Measurements from ENCODE around the gene FNIP2.
"Not testable (repeated sequence)": the region's sequence is repeated elsewhere in the genome, so short reads cannot be mapped to it uniquely, and the experiment has no call there.

Gene FNIP2

DNA sequence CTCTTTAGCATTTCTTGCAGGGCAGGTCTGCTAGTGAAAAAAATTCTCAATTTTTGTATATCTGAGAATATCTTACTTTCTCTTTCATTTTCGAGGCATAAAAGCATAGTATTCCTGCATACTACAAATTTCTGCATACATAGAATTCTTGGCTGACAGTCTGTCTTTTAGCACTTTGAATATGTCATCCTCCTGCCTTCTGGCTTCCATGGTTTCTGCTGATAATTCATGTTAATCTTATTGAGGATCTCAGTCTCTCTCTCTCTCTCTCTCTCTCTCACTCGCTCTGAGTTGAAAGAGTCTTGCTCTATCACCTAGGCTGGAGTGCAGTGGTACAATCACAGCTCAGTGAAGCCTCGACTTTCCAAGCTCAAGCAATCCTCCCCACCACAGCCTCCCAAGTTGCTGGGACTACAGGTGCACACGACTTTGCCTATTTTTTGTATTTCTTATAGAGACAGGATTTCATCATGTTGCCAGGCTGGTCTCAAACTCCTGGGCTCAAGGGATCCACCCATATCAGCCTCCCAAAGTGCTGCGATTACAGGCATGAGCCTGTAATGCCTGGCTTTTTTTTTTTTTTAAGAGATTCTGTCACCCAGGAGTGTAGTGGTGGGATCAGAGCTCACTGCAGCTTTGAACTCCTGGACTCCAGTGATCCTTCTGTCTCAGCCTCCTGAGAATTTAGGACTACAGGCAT, 161.3 kb downstream of the FNIP2 start:
- DNase-seq: no peak

GRCh38 chr4:158930639-158930972, 161.8 kb downstream of the FNIP2 start:
- DNase-seq: no peak

DNA sequence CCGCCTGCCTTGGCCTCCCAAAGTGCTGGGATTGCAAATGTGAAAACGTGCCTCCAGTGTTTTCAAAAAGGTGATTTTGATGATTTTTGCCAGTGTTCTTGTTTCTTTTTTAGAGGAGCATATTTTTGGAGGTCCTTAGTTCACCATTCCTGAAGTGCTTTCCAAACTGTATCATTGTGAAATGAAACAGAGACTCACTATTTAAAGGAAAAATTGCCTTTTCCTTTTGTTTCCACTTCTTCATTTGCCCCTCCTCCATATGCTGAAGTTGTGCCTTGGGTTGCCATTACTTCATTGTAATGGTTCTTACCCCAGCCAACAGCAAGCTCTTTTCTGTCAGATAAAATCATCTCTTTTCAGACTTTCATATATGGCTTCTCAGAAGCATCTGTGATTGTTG, 164.4 kb downstream of the FNIP2 start:
- DNase-seq: no peak

DNA sequence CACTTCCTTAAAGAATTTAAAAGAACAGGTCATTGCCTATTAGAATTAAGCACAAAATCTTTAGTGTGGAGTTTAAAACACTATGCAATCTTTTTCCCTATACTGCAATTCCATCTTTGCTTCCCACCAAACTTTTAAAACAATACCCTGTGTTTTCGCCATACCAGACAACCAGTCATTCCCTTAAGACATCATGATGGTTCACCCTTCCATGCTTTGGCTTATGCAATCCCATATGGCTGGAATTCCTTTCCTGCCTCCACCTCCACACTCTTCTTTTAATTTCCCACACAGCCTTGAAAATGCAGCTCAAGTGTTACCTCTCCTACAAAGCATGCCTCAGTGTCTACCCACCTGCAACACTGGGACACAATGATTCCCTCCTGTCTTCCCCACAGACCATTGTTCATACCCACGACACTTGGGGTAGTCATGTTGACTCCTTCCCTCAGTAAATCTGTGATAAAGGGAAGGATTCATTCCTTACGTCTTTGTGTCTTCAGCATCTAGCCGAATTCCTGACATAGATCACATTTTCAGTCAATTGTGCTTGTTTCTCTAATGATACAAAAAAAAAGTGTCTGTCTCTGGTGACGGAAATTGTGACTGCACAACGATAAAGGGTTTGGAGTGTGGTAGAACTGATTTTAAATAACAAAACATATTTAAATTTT, 166.3 kb downstream of the FNIP2 start:
- DNase-seq: no peak

DNA sequence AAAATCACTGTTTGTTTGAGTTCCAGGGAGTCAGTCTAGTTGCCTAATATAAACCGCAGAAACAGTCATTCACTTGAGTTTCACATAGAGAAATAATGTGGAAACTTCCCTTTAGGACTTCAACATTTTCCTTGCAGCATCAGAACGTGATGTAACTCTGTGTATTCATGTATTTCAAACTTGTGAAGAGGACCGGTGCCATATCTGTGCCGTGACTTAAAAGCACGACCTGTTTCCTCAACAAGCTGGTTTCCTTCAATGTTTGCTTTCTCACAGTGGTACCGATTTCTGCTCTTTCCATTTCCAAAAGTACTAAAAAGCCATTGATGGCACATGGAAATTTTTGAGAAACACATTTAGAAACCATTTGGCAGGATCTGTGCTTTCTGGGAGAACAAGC, 167.4 kb downstream of the FNIP2 start:
- DNase-seq: no peak

DNA sequence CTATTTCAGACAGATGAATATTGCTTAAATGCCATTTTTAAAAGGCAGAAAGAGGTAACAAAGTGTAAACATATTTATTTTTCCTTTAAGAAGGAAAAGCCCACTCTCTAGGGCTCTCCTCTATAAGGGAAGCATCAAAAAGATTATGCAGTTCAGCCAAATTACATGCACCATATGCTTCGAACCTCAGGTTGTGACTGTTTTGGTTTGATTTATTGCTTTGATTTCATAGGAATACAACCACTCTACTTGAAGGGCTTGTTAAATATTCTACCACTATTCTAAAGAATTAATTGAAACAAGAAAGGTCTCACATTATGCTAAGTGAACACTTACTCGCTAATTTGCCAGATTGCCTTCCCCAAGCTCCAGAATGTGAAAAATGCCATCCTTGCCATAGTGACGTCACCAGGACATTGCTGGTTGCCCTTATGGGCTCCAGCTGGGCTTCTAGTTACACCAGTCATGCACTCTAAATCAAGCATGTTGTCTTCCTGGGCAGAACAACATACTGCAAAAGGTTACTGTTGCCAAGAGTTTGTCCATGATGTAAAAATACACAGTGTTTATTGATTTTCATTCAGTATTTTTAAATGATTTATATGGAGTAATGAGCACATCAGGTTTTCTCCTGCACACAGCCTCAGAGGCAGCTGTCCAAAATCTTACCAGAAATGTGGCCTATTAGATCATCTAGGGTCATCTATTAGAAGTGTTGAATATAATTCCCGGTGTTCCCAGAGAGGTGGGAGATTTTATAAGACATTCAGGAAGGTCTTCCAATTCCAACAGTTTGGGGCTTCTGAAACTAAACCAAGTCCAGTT, 169.6 kb downstream of the FNIP2 start:
- DNase-seq: peak; percentile 51

DNA sequence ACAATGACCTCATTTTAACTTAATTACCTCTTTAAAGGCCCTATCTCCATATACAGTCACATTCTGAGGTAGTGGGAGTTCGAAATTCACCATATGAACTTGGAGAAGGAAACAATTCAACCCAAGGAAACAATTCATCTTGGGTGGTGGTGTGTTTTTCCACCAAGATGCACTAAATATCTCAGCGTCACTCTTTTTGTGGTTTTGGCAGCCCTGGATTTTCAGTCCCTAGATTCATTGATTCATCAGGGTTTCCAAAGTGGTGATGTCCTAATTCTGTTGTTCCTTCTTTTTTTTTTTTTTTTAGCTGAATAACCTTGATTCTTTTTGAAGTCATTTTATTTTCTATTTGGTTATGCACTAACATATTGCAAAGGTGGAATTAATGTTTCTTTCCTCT, 171.4 kb downstream of the FNIP2 start:
- DNase-seq: no peak

- DNase-seq: no peak
These were observed 172.5 kb downstream of the FNIP2 start for GRCh38 chr4:158941321-158941720.

DNA sequence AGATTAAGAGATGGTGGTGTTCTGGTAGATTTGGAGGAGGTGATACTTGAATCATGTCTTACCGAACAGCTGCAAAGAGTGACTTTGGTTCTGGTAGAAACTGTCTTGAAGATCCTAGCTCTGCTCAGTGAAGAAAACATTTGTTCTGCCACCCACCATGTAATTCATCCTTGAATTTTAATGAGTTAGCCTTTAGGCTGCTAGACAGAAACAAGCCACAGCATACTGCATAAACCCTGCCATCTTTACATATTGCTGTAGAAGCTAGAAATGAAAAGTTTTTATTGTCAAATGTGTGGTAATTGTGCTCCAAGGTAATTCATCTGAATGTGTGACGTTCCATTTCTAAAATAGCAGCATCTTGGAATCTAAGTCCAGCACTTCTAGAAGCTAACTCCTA, 173.1 kb downstream of the FNIP2 start:
- DNase-seq: no peak

DNA sequence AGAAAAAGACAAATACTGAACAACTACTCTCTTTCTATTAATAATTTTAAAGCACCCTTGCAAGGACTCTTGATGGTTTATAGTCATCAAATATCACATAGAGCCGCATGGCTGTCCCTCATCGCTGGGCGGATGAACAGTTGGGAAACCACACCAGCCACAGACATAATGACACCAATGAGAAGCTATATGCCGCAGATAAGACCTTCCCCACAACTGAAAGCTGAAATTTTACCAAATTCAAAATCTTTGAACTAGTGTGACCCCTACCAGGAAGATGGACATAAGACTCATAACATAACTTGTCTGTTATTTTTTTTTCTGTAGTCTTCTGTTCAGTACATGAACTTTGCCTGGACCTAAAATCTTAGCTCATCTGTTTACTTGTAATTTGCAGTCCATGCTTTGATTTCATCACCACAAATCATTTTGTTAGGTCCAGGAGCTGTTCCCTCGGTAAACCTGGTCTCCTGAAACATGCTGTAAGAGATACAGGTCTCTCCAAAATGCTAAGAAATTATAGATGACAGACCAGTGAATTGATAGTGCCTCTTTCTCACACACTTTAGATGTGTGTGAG, 176.8 kb downstream of the FNIP2 start:
- DNase-seq: no peak

DNA sequence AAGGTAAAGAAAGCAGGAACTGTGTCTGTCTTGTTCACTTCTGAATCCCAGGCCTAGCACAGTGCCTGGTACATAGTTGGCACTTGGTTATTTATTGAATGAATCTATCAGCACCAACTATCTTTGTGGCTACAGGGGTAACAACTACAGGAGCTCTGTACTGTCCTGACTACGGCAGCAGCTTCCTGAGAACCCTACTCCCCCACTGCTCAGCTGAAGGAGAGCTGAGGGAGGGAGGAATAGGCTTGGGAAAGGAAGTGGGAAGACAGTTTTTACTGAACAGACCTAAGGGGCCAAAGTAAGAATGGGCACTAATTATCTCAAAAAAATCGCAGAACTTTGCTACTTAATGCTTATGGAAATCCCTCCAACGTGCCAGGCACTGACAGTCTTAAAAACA, 178.0 kb downstream of the FNIP2 start:
- DNase-seq: no peak

DNA sequence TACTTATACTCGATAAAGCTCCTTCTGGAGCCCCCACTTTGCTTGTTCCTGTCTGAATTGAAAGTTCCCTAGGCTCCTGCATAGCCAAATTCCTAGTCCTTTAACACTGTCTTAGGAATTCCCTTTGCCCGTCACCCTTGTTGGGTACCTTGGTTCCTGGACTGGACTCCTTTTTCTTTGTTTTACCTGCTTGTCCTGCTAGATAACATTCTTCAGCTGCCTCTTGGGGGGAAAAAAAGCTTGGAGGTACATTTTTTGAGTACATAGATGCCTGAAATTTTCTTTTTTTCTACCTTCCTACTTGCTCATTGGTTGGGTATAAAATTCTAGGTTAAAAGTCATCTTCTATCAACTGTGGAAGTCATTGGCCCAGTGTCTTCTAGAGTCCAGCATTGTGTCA, 179.2 kb downstream of the FNIP2 start:
- DNase-seq: no peak

DNA sequence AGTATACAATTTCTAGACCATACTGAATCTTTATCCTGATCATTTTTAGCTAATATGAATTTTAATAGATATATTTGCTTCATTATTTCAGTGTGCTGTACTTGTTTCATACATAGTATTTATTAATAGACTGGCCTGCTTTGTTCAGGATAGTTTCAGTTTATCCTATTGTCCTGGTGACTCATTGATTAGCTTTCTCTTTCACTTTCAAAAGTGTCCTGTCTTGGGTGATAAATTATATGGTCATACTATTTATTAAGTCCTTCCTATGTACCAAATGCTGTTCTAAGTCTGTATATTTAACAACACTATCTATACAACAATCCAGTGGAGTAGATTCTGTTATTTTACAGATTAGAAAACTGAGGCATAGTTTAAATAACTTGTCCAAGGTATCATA, 180.3 kb downstream of the FNIP2 start:
- no peak for DNase-seq

- not testable (repeated sequence) for DNase-seq
These were observed 183.5 kb downstream of the FNIP2 start for GRCh38 chr4:158952221-158952774.

DNA sequence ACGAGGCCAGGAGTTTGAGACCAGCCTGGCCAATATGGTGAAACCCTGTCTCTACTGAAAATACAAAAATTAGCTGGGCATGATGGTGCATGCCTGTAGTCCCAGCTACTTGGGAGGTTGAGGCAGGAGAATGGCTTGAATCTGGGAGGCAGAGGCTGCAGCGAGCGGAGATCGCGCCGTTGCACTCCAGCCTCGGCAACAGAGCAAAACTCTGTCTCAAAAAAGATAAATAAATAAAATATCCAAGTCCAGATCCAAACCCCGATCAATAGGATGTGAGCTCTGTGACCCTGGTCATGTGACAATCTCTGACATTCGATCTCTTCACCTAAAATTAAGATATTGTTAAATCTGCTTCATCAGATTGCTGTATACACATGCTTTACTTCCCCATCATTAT, 187.5 kb downstream of the FNIP2 start:
- not testable (repeated sequence) for DNase-seq

GRCh38 chr4:158956918-158957317, 188.1 kb downstream of the FNIP2 start:
- DNase-seq: not testable (repeated sequence)
